Activated T-helper 1 cell treated with anti-CD3 and anti-CD28 coated beads, Interleukin-2, amount 50 U/mL, for 16 hours (primary cell): ENCODE measurements around the gene KLHL5.
"Not testable (repeated sequence)": the region's sequence is repeated elsewhere in the genome, so short reads cannot be mapped to it uniquely, and the experiment has no call there.

Experiments used
- DNase-seq, 2 donors: peaks; one replicate each; pipeline ENCODE4 v3.0.0-alpha.2; 2020; ENCODE audit warnings: low read depth in 1 of 2, low spot score in 1 of 2

Gene KLHL5

DNA sequence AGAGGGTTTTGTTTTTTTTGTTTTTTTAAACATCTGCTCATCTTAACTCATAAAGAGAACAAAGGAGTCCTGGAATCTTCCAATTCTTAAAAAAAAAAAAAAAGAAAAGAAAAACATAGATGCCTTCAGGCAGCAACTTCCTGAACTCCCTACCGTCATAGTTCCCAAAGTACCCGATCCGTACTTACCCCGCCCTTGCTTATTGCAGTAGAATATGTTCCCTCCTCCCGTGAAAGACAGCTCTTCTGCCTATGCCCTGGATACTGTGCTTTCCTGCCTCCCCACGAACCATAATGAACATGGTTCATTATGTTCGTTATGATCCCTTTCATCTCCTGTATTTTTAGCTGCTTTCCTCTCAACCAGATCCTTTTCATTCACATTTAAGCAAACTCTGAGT is 40.3 kb downstream of the KLHL5 start:
- DNase-seq = no peak

DNA sequence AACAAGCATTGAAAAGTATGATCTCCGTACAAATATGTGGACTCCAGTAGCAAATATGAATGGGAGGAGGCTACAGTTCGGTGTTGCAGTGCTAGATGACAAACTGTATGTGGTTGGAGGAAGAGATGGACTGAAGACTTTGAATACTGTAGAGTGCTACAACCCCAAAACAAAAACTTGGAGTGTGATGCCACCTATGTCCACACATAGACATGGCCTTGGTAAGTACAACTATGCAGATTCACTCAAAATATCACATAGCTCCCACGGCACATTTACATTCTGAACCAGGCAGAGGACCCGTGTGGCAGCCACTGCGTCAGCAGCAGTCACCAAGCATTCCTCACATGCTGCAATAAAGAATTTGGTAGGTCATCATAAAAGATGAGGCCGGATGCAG is 41.3 kb downstream of the KLHL5 start:
- no peak for DNase-seq

DNA sequence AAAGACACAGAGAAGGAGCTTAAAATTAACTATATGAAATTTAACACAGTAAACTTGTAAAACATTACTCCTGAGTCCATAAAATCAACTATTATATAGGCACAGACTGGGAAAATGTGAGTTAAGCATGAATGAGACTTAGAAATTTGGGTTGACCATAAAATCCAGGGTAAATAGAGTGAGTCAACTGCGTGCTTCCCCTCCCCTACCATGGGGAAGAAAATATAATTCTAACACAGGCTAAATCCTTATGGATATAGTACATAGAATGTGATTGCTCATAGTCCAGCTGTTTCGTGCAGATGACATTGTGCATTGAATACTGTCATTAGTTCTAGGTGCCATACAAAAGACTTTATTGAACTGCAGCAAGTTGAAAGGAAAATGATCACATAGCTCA is 42.2 kb downstream of the KLHL5 start:
- no peak for DNase-seq

DNA sequence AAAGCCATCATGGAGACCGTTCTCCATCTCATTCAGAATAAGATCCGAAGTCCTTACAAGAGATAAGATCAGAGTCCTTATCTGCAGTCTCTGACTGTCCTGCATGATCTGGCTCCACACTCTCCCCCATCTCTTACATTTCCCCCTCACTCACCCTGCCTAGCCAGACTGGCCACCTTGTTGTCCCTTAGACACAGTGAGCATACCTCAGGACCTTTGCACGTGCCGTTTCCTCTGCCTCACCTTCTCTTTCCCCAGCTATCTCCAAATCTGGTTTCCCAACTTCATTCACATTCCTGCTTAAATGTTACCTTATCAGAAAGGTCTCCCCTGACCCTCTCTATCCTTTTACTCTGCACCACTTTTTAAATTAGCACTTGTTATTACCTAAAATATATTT is 44.0 kb downstream of the KLHL5 start:
- DNase-seq = no peak

DNA sequence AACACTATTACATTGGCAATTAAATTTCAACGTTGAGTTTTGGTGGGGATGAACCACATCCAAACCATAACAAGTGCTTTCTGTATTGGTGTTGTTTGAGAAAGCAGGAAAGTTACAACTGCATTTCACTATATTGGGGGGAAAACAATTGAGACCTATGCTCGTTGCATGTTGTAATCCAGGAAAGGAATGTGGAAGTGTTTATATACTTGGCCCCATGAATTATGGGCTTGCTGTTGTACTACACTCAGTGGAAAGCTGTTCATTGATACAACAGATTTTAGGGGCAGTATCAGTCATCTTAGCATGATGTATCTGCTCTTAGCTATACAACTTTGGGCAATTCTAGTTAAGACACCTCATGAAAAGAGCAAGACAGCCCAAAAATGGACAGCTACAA is 52.4 kb downstream of the KLHL5 start:
- no peak for DNase-seq

DNA sequence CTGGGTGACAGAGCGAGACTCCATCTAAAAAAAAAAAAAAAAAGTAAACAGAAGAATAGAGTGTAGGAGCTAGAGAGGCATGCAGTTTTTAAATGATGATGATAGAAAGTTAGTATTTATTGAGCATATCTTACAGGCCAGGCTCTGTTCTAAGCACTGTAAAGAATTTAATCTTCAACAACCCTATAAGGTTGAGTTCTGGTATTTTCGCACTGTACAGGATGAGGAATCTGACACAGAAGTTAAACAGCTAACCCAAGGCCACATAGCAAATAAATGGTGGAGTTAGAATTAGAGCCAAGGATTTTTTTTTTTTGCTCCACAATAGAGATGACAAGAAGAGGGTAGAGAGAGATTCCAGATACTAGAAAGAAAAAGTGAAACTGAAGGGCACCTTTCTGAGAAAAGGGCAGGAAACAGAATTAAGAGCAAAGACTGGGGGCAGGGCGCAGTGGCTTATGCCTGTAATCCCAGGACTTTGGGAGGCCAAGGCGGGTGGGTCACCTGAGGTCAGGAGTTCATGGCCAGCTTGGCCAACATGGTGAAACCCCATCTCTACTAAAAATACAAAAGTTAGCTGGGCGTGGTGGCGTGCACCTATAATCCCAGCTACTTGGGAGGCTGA is 56.1 kb downstream of the KLHL5 start:
- DNase-seq = no peak

DNA sequence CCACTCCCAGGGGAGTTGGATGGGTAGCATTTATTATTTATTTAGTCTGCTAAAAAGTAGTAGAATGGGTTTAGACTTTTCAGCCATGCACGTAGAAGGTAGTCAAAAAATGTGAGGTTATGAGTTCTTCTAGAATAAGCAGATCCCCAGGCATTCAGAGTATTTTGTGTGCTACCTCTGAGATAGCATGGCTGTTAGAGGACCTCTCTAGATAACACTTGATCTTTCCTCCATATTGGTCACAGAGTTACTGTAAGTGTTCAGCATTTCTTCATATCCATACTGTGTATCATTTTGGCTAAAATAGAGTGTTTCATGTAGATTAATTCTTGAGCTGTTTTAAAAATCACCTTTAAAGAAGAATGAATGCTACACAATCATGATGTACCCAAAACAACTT is 58.4 kb downstream of the KLHL5 start:
- no peak for DNase-seq

DNA sequence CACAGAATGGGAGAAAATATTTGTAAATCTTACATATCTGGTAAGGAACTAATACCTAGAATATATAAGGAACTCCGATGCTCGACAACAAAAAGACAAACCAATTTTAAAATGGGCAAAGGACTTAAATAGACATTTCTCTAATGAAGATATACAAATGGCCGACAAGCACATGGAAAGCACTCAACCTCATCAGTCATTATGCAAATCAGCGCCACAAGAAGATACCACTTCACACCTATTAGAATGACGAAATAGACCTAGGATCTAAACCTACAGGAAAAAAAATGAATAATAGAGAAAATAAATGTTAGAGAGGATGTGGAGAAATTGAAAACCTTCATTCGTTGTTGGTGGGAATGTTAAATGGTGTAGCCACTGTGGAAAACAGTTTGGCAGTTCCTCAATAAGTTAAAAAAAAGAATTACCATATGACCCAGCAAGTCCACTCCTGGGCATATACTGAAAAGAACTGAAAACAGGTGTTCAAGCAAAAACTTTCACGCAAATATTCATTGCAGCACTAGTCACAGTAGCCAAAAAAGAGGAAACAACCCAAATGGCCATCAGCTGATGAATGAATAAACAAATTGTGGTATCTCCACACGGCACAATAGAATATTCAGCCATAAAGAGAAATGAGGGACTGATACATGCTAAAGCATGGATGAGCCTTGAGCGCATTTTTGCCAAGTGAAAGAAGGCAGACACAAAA is 63.0 kb downstream of the KLHL5 start:
- no peak for DNase-seq

DNA sequence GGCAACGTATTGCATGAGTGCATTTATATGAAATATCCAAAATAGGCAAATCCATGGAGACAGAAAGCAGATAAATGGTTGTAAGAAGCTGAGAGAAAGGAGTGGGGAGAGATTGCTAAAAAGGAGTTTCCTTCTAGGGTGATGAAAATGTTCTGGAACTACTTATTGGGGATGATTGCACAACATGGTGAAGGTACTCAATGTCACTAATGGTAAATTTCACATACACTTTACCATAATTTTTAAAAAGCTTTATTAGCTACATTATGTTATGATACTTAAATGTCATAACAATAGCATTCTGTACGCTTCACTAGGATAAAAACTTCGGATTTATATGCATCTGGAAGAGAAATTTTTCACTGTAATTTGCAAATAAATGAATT is 63.6 kb downstream of the KLHL5 start:
- DNase-seq = no peak

DNA sequence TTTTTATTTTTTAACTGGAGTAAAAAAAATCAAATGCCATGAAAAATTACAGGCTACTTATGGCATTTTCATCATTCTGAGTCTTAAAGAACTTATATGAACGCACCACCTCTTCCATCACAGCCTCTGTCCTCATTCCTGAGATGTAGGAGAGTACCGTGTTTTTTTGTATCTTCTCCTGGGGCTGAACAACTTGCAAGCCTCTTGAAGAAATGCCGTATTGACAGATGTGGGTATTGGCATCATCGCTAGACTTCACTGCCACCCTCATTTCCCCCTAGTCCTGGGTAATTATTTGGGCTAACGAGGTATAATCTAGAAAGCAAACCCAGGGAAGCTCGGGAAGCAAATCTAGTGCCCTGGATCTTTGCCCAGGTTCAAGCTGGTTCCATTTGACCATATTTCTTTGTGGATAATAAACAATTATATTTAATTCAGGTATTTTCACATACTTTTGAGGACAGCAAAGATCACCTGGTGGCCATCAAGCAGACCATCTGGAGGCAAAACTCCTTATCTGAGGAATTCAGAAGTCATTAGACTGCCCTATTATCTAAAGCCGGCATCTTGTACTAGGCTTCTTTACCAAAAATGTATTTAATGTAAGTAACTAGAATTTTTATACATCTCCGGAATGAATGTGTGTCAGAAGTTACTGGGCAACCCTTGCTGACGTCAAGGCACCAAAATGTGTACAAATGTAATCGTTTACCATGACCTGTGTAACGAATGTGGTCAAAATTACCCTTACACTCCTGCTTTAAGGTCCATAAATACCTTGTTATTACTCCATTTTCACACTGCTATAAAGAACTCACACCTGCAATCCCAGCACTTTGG is 64.4 kb downstream of the KLHL5 start:
- no peak for DNase-seq

DNA sequence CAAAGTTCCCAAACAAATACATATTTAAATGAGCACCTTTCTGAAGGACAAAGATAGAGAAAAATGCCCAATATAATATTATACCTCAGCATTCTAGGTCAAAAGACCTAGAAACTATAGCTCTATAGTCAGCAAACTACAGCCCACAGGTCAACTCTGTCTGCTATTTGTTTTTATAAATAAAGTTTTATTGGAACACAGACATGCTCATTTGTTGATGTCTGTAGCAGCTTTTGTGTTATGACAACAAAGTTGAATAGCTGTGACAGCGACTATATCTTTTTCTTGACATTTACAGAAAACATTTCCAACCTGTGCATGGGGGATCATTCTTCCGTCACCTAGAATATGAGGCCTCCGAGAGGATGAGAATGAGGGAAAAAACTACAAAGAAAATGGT is 71.6 kb downstream of the KLHL5 start:
- no peak for DNase-seq

DNA sequence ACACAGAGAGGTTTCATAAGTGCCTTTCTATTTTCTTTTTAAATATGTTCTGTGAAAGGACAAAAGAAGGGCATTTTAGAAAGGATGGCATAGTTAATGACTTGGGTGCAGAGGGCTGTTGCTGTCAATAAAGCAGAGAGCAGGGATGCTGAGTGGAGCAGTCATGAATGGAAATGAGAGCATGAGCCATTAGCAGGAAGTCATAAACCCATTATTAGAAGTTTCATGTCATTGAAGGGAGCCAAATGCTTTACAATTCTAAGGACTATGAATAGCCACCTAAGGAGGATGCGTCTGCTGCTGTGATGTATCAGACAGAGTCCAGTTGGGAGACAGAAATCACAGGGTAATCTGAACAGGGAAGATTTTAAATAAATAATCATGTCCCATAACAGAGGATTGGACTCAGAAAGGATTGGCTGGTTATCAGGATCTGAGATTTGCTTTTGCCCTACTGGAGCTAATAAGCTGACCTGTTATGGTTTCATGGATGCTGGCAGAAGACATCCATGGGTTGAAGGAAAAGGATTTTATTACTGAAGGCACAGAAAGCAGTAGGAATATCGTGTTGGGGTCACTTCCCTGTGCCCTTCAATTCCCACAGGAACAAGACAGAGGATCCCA is 72.8 kb downstream of the KLHL5 start:
- DNase-seq = no peak

DNA sequence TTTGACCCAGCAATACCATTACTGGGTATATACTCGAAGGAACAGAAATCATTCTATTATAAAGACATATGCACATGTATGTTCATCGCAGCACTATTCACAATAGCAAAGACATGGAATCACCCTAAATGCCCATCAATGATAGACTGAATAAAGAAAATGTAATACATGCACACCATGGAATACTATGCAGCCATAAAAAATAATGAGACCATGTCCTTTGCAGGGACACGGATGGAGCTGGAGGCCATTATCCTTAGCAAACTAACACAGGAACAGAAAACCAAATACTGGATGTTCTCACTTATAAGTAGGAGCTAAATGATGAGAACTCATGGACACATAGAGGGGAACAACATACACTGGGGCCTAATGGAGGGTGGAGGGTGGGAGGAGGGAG is 76.2 kb downstream of the KLHL5 start:
- not testable (repeated sequence) for DNase-seq

DNA sequence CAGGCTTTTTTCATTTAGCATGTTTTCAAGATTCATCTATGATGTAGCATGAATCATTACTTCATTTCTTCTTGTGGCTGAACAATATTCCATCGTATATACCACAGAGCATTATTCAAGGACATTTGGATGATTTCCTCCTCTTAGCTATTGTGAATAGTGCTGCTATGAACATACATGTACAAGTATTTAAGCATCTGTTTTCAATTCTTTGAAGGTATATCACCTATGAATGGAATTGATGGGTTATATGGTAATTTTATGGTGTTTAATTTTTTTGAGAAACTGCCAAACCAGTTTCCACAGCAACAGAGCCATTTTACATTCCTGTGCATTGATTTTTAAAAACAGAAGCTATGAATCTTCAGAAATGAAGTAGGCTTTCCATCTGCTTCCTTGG is 84.2 kb downstream of the KLHL5 start:
- DNase-seq = no peak

DNA sequence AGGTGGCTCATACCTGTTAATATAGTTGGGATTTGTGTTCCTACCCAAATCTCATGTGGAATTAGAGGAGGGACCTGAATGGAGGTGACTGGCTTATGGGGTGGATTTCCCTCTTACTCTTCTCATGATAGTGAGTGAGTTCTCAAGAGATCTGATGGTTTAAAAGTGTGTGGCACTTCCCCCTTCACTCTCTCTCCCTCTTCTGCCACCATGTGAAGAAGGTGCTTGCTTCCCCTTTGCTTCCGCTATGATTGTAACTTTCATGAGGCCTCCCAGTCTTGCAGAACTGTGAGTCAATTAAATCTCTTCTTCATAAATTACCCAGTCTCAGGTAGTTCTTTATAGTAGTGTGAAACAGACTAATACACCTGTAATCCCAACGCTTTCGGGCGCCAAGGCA is 92.0 kb downstream of the KLHL5 start:
- no peak for DNase-seq

DNA sequence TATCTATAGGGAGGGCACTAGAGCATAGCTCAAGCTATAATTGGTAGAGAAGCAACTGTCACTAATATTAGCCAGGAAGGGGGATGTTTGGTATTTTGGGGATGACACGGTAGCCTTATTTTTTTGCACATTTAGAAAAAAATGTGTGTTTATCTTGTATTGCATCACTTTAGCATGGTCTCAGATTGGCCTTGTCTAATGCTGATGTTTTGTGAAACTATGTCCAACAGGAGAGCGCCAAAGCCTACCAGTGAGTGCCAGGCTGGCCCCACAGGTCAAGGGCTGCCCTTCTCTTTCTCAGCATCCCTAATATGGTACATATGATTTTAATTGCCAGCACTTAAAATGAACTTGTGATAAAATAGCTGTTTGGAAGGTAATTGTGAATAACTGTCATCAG is 95.5 kb downstream of the KLHL5 start:
- no peak for DNase-seq

DNA sequence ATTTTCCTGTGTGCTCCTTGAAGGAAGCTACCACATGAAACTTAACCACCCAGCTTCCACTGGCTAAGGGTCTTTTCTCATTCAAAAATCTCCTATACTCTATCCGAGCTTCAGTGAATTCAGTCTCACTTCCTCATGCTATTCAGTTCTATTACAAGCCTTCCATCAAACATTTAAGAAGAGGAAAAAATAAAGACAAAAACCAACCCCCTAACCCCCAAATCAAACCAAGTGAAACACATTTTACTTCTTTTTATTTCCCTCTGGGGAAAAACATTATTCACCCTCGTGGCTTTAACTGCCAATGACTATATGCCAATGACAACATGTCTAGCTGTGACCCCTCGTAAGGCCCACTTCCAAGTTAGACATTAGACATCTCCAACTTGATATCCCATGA is 104.1 kb downstream of the KLHL5 start:
- no peak for DNase-seq

DNA sequence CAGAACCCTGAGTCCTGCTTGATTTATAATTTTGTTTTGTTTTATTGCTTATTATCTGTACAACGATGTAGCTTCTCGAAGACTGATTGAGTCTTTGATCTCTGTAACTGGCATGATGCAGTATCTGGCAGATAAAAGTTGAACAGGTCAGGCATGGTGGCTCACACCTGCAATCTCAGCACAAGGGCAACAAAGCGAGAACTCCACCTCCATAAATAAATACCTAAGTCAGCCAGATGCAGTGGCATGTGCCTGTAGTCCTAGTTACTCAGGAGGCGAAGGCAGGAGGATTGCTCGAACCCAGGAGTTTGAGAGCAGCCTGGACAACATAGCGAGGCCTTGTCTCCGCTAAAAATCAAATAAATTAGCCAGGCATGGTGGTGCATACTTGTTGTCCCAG is 104.6 kb downstream of the KLHL5 start:
- no peak for DNase-seq

DNA sequence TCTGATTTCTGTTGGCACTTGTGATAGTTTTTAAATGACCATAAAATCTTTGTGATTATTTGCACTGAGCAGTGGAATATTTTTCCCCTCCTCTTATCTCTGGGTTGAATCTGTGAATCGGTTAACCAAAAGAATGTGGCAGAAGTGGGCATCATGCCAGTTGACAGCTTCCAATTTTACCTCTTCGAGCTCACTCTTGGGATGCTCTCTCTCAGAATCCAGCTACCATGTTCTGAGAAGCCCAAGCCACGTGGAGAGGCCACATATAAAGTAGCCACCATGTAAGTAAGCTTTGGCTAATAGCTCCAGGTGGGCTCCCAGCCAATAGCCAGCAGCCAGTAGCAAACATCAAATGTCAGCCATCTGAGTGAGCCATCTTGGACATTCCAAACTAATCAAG is 107.4 kb downstream of the KLHL5 start:
- no peak for DNase-seq

DNA sequence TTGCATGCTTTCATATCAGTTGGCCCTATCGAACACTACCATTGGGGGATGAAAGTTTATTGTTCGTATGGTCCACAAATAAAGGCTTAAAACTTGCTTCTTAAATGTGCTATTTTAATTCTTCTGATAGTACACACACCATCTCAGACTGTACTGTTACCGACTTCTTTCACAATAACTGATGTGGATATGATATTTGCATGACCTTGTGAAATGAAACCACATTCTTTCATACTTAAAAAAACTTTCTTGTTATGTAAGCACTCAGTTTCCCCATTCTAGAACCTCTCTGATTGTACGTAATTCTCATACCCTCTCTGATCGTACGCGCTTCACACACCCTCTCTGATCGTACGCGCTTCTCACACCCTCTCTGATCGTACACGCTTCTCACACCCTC is 108.3 kb downstream of the KLHL5 start:
- no peak for DNase-seq
